K562 (cell line): ENCODE measurements around the gene BCL3.

Source experiments
- CBX8 ChIP-seq: fragments of 200-600 bp; sonication (generic); IDR thresholded peaks from 2 replicates; pipeline ENCODE4 v1.6.1; 2012; ENCODE audit warnings: borderline replicate concordance, mixed run types, low read depth, mild to moderate bottlenecking, moderate library complexity, mixed read lengths, low read length, control low read depth, inconsistent platforms; ENCODE audit not compliant: poor library complexity, severe bottlenecking; ENCODE audit errors: extremely low read depth
- FUS ChIP-seq: fragments of 200-400 bp; formaldehyde crosslinking; optimal IDR thresholded peaks from 2 replicates; pipeline ENCODE3; 2017; ENCODE audit warnings: low read depth, low read length
- HNRNPUL1 ChIP-seq: fragments of 200-400 bp; formaldehyde crosslinking; IDR thresholded peaks from 2 replicates; pipeline ENCODE4 v1.6.1; 2017; ENCODE audit warnings: low read length
- NFRKB ChIP-seq: fragments of 450-650 bp; IDR thresholded peaks from 2 replicates; pipeline ENCODE4 v1.6.1; 2016; ENCODE audit warnings: low read depth
- POLR2A ChIP-seq: fragments of 450-650 bp; conservative IDR thresholded peaks from 2 replicates; pipeline ENCODE4 v1.6.1; 2016
- RAD51 ChIP-seq: fragments of 450-650 bp; IDR thresholded peaks from 2 replicates; pipeline ENCODE4 v1.7.1; 2016; ENCODE audit warnings: low read depth, mild to moderate bottlenecking, borderline replicate concordance
- RCOR1 ChIP-seq, 2 experiments: IDR thresholded peaks; 2 replicates each; pipeline ENCODE4 v1.6.1; 2012; ENCODE audit warnings: low read depth in 2 of 2, low read length in 2 of 2, borderline replicate concordance in 1 of 2, improper control_type of control experiment in 1 of 2
- SAP30 ChIP-seq: fragments of 200-600 bp; sonication (generic); IDR thresholded peaks from 2 replicates; pipeline ENCODE4 v1.6.1; 2012; ENCODE audit warnings: borderline replicate concordance, low read depth, mild to moderate bottlenecking, moderate library complexity, low read length, control low read depth, inconsistent platforms; ENCODE audit not compliant: insufficient read depth, poor library complexity, severe bottlenecking
- SMC3 ChIP-seq: conservative IDR thresholded peaks from 2 replicates; pipeline ENCODE4 v1.6.1; 2011; ENCODE audit warnings: low read depth, low read length, improper control_type of control experiment; ENCODE audit not compliant: insufficient read depth
- SP1 ChIP-seq: sonication (generic); formaldehyde crosslinking; IDR thresholded peaks from 2 replicates; pipeline ENCODE4 v1.8.1; 2022; ENCODE audit warnings: mild to moderate bottlenecking, missing genetic modification reagents
- SPI1 ChIP-seq: IDR thresholded peaks from 2 replicates; pipeline ENCODE4 v1.6.1; 2011; ENCODE audit warnings: low read depth, low read length, control low read depth, borderline replicate concordance
- ZEB2 ChIP-seq: fragments of 450-650 bp; IDR thresholded peaks from 2 replicates; pipeline ENCODE4 v1.6.1; 2016
- ZFX ChIP-seq: sonication (generic); formaldehyde crosslinking; IDR thresholded peaks from 2 replicates; pipeline ENCODE4 v1.8.0; 2022; ENCODE audit warnings: mild to moderate bottlenecking, missing genetic modification reagents, moderate library complexity
- TF ChIP-seq, protein P1 (sequence below): fragments of 450-650 bp; IDR thresholded peaks from 2 replicates; pipeline ENCODE4 v1.6.1; 2017; ENCODE audit warnings: antibody characterized with exemption, mild to moderate bottlenecking

DNA sequence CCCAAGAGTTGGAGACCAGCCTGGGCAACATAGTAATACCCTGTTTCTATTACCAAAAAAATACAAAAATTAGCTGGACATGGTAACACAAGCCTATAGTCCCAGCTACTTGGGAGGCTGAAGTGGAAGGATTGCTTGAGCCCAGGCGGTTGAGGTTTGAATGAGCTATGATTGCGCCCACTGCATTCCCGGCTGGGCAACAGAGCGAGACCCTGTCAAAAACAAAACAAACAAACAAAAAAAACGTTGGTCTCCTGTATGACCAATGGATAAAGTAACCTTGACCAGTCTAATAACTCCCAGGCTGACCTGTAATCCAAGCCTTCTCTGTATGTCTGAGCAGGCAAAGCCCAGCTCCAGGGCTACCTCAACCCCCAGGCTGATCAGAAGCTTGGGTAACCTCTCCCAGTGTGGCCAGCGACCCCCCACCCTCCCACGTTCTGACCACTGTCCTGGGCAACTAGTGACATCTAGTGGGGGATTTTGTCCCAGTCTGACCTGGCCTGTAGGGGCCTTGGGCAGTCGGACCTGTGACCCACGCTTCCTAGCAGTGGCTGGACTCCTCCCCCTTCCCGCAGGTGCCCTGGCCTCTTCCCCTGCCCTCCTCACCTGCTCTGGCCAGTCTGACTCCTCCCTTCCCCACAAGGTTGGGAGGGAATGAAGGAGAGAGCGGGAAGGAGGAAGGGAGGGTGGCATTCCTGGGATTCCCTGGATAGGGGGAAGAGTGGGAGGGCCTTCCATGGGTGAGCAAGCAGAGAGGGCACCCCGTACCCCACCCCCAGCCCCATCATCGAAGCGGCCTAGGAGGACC, 59.3 kb downstream of the BCL3 start:
- TF ChIP-seq ZEB2 (no peak), RAD51 (no peak), FUS (no peak), NFRKB (no peak), POLR2A (no peak), SPI1 (no peak), HNRNPUL1 (no peak), RCOR1 (IDR thresholded peaks at IDR 0.05; ENCODE audit: borderline replicate concordance in 1 of 2, low read depth in 2 of 2, low read length in 2 of 2) (no peak), SMC3 (0 out of 2 replicates have a peak, but pooled peaks have one; percentile 28), ZFX (CRISPR knock-in tag) (no peak), SAP30 (no peak), CBX8 (no peak), SP1 (no peak)
- TF ChIP-seq, protein P1, sequence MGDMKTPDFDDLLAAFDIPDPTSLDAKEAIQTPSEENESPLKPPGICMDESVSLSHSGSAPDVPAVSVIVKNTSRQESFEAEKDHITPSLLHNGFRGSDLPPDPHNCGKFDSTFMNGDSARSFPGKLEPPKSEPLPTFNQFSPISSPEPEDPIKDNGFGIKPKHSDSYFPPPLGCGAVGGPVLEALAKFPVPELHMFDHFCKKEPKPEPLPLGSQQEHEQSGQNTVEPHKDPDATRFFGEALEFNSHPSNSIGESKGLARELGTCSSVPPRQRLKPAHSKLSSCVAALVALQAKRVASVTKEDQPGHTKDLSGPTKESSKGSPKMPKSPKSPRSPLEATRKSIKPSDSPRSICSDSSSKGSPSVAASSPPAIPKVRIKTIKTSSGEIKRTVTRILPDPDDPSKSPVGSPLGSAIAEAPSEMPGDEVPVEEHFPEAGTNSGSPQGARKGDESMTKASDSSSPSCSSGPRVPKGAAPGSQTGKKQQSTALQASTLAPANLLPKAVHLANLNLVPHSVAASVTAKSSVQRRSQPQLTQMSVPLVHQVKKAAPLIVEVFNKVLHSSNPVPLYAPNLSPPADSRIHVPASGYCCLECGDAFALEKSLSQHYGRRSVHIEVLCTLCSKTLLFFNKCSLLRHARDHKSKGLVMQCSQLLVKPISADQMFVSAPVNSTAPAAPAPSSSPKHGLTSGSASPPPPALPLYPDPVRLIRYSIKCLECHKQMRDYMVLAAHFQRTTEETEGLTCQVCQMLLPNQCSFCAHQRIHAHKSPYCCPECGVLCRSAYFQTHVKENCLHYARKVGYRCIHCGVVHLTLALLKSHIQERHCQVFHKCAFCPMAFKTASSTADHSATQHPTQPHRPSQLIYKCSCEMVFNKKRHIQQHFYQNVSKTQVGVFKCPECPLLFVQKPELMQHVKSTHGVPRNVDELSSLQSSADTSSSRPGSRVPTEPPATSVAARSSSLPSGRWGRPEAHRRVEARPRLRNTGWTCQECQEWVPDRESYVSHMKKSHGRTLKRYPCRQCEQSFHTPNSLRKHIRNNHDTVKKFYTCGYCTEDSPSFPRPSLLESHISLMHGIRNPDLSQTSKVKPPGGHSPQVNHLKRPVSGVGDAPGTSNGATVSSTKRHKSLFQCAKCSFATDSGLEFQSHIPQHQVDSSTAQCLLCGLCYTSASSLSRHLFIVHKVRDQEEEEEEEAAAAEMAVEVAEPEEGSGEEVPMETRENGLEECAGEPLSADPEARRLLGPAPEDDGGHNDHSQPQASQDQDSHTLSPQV, result no peak
